ENCODE results near the gene CEBPB.

DNA sequence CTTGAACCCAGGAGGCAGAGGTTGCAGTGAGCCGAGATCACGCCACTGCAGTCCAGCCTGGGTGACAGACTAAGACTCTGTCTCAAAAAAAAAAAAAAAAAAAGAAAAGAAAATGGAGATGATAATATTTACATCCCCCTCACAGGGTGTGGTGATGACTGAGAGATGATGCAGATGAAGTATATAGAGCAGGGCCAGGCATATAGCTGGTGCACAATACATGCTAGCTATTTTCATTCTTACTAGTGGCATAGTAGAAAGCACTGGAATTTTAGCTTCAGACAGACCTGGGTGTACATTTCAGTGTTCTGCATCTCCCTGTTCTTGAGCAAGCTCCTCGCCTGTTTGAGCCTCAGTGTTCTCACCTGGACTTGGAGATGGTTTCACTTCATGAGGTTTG, 36.9 kb downstream of the CEBPB start:
- no peak for TF ChIP-seq CTCF (IDR thresholded peaks at IDR 0.05; ENCODE audit: low read length)
- TF ChIP-seq EZH2 (optimal IDR thresholded peaks at IDR 0.05; ENCODE audit: low read depth, low read length), result no peak
- no peak for TF ChIP-seq EZH2phosphoT487 (IDR thresholded peaks at IDR 0.05; ENCODE audit: low read length)
